ENCODE results near the gene LRRC32.

The LRRC32 gene

DNA sequence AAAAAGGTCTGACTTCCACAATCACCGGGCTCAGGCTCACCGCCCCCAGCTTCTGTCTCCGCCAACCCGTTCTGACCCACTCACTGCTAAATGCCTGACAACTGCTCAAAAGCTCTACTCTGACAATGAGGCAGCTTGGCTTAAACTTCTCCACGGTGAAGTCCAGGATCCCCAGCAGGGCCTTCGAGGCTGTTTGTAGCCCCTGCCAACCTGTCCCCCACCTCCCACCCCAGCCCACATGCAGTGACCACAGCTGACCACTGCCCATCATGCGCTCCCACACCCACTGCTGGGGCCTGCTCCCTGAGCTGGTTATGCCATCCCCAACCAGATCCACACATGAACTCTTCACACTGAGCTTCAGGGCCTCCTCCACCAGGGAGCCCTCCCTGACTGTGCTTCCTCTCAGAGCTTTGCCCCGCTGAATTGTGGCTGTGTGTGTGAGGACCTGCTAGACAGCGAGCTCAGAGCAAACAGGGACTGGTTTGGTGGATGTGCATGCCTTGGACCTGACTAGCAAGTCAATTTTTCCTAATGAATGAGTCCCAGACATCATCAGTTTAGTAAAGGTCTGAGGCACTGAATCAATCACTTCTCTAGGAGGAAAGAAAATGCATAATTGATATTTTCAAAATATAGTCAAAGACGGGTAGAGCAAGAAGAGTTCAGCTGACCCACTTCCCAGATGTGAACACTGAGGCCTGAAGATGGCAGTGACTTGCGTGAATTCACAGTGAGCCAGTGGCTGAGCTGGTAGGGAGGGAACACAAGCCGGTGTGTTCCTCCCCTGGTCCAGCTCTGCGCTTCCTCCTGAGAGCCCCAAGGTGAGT lies 7.7 kb downstream of the LRRC32 start:
- DNase-seq = no peak

DNA sequence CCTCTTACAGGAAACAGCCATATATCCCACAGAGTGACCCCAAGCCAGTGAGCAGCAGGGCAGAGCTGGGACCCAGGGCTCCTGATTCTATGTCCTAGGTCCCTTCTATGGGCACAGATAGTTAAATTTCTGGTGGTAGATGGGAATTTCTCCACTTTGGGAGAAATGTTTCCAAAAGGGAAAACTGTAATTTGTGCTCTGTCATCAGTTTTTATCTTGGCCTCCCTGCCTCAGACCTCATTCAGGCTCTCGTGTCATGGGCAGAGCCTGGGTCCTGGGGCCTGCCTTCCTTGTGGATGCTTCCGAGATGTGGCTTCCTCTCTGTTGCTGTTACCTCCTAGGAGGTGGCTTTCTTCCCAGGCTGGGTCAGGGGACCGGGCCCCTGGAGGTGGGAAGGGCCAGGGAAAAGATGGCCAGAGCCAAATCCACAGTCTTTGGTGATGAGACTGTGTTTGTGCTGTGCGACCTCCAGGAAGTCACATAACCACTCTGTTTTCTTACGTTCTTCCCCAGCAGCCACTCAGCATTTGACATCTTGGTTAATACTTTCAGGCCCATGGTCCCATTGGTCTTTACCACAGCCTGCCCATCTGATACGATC lies 8.6 kb downstream of the LRRC32 start:
- DNase-seq = no peak

DNA sequence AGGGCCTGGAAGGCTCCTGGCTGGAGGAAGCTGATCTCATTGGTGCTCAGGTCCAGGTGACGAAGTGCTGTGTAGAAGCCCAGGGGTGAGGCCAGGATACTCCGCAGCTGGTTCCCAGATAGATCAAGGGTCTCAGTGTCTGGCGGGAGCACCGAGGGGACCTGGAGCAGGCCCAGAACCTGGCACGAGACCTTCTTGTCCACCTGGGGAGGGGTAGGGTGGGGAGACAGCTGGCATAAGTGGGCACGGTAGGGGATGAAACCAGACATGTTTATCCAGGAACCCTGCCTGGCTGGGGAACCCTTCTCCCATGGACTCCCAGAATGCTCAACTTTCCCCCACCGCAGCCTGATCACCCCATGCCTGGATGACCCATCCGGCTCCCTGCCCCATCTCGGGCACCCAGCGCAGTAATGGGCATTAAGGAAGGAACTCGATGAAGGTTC lies 9.2 kb downstream of the LRRC32 start:
- DNase-seq = no peak

DNA sequence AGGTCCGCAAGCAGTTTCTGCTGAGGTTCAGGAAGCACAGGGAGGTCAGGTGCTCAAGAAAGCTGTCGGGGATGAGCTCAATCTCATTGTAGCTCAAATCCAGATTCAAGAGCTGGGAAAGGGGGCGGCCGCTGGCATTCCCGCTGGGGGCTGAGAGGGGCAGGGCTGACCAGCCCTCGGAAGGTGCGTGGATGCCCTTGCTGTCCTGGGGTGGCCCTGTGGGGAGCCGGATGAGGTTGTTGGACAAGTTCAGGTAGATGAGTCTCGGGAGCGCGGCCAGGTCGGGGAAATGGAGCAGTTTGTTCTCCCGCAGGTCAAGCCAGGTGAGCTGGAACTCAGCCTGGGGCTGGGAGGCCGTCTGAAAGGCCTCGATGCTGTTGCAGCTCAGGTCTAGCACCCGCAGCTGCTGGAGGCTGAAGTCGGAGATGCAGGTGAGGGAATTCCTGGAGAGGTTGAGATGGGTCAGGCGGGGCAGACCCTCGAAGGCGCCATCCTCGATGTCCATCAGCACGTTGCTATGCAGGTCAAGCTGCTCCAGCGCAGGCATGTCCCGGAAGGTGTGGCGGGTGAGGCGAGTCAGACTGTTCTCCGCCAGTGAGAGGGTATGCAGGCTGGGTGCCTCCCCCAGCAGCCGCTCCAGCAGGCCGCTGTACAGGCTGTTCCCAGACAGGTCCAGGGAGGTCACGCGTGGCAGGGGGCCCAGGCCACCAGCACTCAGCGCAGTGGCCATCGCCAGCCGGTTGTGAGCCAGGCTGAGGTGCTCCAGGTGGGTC lies 9.8 kb downstream of the LRRC32 start:
- DNase-seq = no peak

DNA sequence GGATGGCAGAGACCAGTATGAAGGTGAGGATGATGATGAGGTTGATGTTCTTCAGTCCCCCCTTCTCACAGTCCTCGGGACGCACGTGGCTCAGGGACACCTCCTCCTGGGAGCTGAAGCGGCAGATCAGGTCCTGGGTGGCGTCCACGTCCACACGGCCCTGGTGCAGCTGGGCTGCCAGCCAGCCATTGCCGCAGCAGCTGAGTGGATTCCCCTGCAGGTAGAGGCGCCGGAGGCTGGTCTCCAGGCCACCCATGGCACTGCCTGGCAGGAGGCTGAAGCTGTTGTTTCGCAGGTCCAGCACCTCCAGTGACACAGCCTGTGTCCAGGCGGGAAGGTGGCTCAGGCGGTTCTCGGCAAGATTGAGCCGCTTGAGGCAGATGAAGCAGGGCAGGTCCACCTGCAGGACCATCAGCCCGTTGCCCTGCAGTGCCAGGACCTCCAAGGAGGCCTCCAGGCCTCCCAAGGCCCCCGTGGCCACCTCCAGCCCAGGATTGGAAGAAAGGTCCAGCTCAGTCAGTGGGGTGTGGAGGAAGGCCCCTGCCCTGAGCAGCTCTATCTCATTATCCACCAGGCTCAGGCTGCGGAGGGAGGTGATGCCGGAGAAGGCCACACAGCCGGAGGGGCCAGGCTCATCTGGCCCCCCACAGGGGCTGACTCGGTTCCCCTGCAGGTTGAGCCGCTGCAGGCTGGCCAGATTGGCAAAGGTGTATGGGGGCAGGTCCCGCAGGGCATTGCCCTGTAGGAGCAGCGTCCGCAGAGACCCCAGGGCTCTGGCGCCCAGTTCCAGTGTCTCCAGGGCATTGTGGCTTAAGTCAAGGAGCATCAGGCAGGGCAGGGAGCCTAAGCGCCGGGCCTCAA lies 10.6 kb downstream of the LRRC32 start:
- DNase-seq = no peak

DNA sequence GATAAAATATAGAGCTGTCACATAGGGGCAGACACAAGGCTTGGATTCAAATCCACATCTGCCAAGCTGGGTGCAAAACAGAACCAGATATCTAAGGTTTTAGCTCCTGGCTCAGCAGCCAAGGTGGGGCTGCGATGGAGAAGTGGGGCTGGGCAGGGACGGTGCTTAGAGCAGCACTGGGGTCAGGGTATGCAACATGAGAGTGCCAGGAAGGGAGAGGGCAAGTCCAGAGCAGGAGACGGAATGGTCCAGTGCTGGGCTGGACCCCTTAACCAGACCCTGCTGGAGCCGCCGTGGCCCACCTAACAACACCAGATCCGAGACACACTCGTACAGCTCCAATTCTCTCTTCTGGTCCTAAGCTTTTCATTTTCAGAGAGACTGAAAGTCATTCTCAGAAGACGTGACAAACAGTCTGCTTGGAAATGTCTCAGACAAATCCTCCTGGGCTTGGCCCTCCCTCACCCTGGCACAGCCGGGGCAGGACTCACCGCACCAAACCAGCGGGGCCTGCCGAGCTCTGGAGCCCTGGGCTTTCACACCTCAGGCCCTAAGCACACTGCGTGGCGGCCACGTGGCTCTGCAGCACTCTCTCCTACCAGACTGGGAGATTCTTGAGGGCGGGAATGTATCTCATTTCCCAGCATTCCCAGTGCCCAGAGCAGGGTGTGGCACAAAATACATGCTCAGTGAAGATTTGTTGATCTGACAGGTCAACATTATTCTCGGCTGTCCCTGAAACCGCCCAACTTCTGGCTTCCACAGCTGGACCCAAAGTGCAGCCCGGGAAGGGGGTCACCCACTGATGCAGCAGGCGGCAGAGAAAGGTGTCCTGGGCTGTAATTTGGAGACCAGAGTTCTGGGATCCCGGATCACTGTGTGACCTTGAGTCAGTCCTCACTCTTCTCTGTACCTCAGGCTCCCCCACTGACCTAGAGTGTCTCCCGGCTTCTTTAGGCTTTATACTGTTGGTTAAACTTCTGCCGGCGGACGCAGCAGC lies 11.6 kb downstream of the LRRC32 start:
- DNase-seq = no peak

DNA sequence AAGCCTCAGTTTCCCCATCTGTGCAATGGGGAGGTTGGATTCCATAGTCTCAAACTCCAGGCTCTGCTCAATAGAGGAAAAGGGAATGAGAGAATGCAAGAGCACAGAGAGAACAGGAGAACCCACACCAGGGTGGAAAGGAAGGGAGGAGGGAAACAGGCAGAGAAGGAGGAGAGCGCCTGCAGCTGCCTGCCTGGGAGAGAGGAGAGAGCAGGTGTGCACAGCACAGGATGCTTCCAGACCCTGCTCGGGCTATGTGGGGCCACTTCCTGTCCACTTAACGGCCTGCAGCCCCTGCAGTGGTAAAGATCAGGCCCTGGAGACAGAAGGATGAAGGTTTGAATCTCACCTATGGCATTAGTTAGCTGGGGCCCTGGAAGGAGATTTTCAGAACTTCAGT lies 12.3 kb downstream of the LRRC32 start:
- no peak for DNase-seq

DNA sequence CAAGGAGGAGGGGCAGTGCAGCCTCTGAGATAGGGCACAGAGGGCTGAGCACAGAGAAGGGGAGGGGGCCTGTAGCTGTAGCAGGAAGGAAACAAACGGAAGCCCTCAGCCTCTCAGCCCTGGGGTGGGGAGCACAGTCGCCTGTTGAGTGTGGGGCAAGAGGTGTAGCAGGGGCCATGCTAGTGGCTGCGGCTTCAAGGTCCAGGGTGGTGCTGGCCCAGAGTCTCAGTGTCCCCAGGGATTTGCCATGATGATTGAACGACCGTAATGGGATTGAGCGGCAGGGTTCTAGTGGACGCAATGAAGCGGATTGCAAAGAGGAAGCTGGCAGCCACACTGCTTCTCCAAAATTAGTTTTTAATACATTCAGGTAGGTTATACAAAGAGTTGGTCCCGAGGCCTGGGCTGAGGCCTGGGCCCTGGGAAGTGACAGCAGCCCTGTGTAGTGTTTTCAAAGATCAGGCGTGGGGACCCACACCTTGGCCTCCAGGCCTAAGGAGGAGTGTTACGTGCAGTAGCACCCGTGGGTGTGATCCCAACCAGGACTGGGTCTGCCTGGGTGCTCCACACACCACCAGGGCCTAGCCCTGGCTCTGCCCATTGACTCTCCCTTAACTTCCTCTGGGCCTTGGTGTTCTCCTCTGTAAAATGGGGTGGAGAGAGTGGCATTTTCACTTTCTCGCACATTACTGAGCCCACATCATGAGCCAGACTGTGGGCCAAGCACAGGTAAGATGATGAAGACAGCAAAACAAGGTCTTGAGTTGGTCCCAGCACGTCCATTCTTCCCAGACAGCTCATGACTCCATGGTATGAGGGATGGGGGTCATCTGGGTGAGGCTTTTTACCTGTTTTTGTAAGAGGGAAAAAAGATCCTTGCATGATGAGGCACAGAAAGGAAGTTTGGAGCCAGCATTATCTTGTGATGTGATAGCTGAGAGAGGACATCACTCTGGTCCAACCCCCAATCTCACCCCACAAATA lies 13.1 kb downstream of the LRRC32 start:
- DNase-seq = no peak

DNA sequence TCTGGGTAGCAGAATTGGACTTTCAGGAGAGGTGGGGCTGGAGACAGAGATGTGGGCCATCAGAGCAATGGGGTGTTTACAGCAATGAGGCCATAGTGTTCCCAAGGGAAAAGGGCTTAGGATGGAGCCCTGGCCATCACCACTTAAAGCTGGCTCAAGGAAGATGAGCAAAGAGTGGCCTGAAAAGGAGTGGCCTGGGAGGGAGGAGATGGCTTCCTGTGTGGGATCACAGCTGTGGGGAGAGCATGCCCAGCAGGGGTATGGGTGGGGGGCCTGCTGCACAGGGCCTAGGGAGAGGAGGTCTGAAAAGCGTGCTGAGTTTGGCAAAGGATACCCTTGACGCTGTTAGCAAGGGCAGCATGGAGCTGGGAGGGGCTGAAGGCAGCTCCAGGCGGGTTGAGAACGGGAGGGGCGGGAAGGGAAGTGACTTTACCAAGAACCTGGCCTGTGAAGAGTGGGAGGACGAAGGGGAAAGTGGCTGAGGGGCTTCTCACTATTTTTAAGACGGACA lies 13.9 kb downstream of the LRRC32 start:
- DNase-seq = no peak

DNA sequence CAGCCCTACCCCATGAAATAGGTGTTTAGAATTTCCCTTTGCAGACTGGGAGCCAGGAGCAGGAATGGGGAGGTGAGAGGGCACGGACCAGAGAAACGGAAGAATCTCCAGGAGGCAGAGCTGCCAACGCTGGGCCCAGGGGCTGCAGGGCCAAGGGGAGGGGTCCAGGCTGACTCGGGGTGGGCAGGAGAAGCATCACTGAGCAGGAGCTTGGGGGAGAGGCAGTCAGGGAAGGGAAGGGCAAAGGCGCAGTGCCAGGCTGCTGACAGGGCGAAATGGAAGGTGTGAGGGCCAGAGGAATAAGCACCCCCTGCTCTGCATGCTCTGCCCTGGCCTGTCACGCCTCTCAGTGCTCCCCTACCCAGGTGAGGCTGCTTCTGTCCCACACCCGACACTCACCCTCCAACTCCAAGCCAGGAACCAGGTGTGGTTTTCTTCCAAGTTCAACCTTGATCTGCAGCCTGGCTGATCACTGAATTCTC lies 14.5 kb downstream of the LRRC32 start:
- DNase-seq = no peak

DNA sequence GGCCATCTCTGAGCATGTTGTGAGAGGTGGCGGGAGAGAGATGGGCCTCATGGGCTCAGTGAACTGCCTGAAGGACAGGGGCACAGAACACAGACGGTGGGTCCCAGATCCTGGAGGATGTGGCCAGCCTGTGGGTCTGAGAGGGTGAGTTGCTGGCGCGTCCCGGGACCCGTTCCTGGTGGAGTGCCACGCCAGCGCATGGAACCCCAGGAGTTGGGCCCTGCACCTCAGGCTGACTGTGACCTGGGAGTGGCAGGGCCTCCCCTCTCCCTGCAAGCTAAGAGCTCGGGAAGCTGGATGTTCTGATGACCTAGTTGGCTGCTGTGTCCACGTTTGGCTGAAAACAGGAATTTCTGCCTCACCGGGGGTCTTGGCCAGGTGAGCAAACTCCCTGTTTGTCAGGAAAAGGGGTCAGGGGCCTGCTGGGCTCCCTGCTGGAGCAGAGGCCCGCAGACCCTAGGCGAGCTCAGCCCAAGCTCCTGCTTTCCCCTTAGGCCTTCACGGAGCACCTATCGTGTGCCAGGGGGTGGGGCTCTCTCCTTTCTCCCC lies 15.0 kb downstream of the LRRC32 start:
- DNase-seq = no peak

DNA sequence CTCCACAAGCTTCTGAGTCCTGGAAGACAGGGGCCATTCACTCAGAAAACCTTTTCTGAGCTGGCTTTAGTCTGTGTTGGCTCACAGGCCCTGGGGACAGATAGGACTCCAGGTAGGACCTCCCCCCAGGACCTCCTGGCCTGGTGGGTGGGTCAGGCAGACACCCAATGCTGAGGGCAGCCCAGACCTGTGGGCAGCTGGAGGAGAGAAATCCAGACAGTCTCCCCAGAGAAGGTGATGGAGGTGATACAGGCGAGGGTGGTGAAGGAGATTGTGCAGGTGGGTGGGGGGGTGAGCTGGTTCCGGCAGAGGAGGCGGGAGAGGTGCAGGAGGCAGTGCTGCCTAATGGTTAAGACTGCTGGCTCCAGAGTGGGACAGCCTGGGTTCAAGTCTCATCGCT lies 15.6 kb downstream of the LRRC32 start:
- DNase-seq = no peak

DNA sequence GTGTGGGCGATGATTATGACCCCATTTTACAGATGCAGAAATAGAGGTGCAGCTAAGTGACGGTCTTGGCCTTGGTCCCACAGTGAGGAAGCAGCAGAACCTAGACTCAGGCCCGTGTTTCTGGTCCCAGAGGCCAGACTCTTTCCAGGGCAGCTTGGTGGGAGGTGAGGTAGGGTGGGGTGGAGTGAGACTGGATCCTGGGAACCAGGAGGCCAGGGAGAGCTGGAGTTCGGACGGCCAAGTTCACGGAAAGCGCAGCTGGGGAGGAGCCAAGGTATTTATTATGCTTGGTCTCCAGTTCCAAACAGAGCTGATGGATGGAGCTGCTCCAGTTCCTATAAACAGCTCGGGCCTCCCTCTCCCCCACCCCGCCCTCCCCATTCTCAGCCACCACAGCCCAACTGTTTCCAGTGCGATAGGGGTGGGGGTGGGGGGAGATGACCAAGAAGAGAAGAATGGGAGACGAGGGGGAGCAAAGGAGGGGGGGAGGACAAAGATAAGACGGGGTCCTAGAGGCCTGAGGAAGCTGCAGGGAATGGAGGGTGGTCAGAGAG lies 16.2 kb downstream of the LRRC32 start:
- DNase-seq = no peak

DNA sequence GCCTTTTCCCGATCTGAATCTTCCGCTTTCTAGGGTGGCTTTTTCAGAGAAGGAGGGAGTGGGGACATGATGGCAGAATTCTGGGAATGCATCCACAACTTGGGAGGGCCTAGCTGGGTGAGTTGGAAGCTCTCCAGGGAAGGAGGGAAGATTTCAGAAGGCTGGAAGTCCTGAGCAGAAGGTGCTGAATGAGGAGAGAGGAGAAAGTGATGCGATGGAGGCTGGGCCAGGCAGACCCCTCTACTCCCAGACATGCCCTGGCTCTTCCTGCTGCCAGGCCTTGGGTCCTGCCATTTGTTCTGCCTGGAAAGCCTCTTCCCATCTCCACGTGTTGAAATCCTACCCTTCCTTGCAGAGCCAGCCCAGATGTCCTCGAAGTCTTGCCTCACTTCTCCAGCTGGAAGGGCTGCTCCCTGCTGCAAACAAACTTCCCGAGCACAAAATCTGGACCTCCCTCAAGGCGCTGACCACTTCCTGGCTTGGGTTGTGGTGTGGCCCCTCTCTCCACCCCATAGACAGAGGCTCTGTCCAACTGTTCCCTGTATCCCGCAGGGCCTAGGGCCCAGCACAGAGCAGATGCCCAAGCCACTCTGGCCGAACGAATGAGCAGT lies 16.8 kb downstream of the LRRC32 start:
- DNase-seq = no peak

DNA sequence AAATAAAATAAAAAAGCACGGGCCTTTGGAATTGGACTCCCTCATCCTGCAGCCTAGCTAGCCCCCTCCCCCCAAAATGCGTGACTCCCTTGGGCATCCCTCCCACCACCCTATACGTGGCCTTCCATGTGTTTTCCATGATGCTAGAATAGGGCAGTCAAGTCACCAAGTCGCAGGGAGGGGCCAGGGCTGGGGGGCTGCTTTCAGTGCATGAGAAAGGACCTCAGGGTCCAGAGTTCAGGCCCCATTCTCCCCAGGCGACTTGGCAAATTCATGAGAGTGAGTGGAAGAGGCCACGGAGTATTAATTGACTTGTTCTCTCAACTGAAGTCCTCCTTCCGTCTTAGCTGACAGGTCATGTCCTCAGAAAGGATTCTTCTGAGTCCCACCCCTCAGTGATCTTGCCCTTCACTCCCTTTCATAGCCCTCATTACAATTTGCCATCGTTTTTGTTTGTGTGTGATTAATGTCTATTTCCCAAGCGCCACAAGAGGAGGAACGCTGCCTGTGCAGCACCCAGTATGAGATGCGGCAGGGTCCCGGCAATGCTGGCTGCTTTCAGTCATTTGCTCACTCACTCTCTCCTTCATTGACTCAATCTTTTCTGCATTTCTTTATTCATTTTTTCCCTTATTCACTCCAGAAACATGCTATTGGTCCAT lies 17.4 kb downstream of the LRRC32 start:
- no peak for DNase-seq

DNA sequence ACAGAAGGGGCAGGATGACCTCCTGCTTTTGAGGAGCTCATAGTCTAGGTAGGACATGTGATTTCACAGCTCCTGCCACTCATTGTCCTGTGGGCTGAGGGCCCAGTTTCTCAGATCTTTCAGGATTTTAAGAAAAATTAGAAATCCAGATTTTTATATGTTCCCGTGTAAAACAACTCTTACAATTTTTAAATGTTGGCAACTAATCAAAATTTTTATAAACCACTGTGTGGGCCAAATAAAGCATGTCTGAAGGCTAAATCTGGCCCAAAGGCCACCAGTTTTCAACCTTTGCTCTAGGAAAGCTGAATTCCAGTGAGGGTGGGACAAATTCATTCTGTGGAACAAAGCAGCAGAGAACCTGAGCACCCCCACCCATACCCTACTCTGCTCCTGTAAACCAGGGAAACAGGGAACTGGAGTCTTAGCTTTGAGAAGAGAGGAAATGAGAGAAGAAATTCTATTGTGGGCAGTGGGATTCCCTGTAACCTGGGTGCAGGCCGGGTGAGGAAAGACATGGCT lies 20.6 kb downstream of the LRRC32 start:
- DNase-seq = no peak

DNA sequence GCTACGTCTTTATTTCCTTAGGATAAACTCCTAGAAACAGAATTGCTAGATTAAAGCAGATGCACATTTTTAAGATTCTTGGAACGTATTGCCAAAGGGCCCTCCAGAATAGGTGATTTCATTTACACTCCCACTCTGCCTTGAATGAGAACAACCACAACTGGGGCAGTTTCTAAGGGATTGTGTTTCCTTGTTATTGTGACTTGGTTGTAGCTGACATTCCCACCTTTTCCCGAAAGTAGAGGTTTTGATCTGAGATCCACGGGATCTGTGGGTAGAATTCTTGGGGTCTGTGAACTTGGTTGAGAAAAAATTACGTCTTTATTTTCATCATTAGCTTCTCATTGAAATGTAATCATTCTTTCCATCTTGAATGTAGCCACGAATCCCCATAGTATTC lies 21.5 kb downstream of the LRRC32 start:
- no peak for DNase-seq

DNA sequence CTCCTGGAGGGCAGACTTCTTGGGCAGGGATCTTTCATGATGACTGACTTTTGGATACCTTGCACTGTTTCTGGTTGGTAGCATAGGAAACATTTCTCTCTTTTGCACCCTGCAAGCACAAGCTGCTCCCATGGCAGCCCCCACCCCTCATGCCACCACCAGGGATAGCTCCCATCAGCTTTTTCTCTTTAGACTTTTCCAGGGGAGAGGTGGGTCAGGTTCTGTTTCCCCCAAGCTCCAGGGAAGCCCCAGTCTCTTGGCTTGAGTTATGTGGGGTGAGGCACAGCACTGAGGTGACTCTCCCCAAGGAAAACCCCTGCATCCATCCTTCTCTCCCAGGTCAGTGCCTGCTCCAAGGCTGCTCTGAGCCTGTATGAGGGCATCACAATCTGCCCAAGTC lies 22.5 kb downstream of the LRRC32 start:
- no peak for DNase-seq
